Measurements from ENCODE around the gene GSTT2B.
"Not testable (repeated sequence)": the region's sequence is repeated elsewhere in the genome, so short reads cannot be mapped to it uniquely, and the experiment has no call there.

GRCh38 chr22:23954991-23955305 lies 6.0 kb downstream of the GSTT2B start:
- TF ChIP-seq, protein P1, sequence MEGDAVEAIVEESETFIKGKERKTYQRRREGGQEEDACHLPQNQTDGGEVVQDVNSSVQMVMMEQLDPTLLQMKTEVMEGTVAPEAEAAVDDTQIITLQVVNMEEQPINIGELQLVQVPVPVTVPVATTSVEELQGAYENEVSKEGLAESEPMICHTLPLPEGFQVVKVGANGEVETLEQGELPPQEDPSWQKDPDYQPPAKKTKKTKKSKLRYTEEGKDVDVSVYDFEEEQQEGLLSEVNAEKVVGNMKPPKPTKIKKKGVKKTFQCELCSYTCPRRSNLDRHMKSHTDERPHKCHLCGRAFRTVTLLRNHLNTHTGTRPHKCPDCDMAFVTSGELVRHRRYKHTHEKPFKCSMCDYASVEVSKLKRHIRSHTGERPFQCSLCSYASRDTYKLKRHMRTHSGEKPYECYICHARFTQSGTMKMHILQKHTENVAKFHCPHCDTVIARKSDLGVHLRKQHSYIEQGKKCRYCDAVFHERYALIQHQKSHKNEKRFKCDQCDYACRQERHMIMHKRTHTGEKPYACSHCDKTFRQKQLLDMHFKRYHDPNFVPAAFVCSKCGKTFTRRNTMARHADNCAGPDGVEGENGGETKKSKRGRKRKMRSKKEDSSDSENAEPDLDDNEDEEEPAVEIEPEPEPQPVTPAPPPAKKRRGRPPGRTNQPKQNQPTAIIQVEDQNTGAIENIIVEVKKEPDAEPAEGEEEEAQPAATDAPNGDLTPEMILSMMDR (IDR thresholded peaks at IDR 0.05), result not testable (repeated sequence)
- TF ChIP-seq, protein P2, sequence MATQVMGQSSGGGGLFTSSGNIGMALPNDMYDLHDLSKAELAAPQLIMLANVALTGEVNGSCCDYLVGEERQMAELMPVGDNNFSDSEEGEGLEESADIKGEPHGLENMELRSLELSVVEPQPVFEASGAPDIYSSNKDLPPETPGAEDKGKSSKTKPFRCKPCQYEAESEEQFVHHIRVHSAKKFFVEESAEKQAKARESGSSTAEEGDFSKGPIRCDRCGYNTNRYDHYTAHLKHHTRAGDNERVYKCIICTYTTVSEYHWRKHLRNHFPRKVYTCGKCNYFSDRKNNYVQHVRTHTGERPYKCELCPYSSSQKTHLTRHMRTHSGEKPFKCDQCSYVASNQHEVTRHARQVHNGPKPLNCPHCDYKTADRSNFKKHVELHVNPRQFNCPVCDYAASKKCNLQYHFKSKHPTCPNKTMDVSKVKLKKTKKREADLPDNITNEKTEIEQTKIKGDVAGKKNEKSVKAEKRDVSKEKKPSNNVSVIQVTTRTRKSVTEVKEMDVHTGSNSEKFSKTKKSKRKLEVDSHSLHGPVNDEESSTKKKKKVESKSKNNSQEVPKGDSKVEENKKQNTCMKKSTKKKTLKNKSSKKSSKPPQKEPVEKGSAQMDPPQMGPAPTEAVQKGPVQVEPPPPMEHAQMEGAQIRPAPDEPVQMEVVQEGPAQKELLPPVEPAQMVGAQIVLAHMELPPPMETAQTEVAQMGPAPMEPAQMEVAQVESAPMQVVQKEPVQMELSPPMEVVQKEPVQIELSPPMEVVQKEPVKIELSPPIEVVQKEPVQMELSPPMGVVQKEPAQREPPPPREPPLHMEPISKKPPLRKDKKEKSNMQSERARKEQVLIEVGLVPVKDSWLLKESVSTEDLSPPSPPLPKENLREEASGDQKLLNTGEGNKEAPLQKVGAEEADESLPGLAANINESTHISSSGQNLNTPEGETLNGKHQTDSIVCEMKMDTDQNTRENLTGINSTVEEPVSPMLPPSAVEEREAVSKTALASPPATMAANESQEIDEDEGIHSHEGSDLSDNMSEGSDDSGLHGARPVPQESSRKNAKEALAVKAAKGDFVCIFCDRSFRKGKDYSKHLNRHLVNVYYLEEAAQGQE (IDR thresholded peaks at IDR 0.05; ENCODE audit: insufficient read depth in 1 of 2, low read depth in 2 of 2, low read length in 1 of 2), result not testable (repeated sequence)

Data from Panc1 (cell line).